HepG2 (cell line): Measurements from ENCODE around the gene ECHDC1. TPM values are rescaled to one million over a fixed set of nuclear protein-coding genes. Genes with fewer than 3 reads are reported as not detected.

Source experiments
- ATAC-seq: fragments of 200-7000 bp; cut with Tn5 transposase; 3 replicates; pipeline ENCODE4 v1.9.1; 2020; ENCODE audit warnings: mild to moderate bottlenecking, moderate library complexity
- BruUV-seq: library from RNA; stranded (reverse); fragments of 400-500 nt; replicated peaks from 2 replicates; lab custom pipeline; 2021; lab: Mats Ljungman, UMichigan
- CTCF ChIA-PET: fragments of 300-600 bp; formaldehyde crosslinking; extraction: SDS; loops from one replicate; lab custom pipeline; 2021; ENCODE audit warnings: low total read pairs, inconsistent platforms, low intra/inter-chr PET ratio; lab: Yijun Ruan, JAX
- POLR2A ChIA-PET: fragments of 350-600 bp; sonication (Branson Sonifier 250); formaldehyde crosslinking; loops from one replicate; lab custom pipeline; 2020; ENCODE audit warnings: antibody characterized with exemption, inconsistent platforms; lab: Yijun Ruan, JAX
- DNase-seq: peaks from one replicate; pipeline ENCODE4 v3.0.0-alpha.2; 2015; ENCODE audit warnings: low spot score
- FAIRE-seq: peaks from 3 replicates; lab custom pipeline; 2011; peaks lifted over from hg19 to GRCh38; lab: Jason Lieb, UNC
- H2AFZ ChIP-seq: one replicate; pipeline ENCODE4 v1.6.1; 2011; ENCODE audit warnings: low read length, inconsistent platforms
- H3K27ac ChIP-seq: fragments of 300-600 bp; 3 replicates; pipeline ENCODE4 v1.8.0; 2011; ENCODE audit warnings: mixed run types, mild to moderate bottlenecking, mixed read lengths, low read length, inconsistent platforms; ENCODE audit not compliant: insufficient read depth; ENCODE audit errors: extremely low read length
- H3K27me3 ChIP-seq, 2 experiments: fragments of 200-600 bp in 1 of 2; 2 replicates in 1 of 2; 3 replicates in 1 of 2; pipeline versions ENCODE4 v1.6.0 to v1.8.0; 2011; ENCODE audit warnings: low read length in 2 of 2, mild to moderate bottlenecking in 2 of 2, moderate library complexity in 2 of 2, inconsistent platforms in 1 of 2; ENCODE audit not compliant: insufficient read depth in 2 of 2, control insufficient read depth in 1 of 2
- H3K36me3 ChIP-seq, 2 experiments: fragments of 200-600 bp in 1 of 2; replicated peaks in 1 of 2; 2 replicates in 1 of 2; 3 replicates in 1 of 2; pipeline versions ENCODE4 v1.5.1 to v1.8.0; 2011; ENCODE audit warnings: low read length in 2 of 2, inconsistent platforms in 1 of 2; ENCODE audit not compliant: insufficient read depth in 2 of 2, control insufficient read depth in 1 of 2
- H3K4me1 ChIP-seq: 2 replicates; pipeline ENCODE4 v1.5.1; 2012; ENCODE audit warnings: low read length, inconsistent platforms; ENCODE audit not compliant: insufficient read depth
- H3K4me2 ChIP-seq: 2 replicates; pipeline ENCODE4 v1.6.0; 2011; ENCODE audit warnings: low read depth, low read length, inconsistent platforms
- H3K4me3 ChIP-seq, 3 experiments: fragments of 200-600 bp in 1 of 3; sonication (generic), shearing (Covaris generic) in 1 of 3; replicated peaks in 1 of 3; 2 replicates each; pipeline ENCODE4 v1.5.1; 2011 to 2016; ENCODE audit warnings: low read length in 3 of 3, inconsistent platforms in 2 of 3, low read depth in 2 of 3, mild to moderate bottlenecking in 2 of 3, control low read depth in 1 of 3, mixed read lengths in 1 of 3; ENCODE audit not compliant: insufficient read depth in 1 of 3
- H3K79me2 ChIP-seq: one replicate; pipeline ENCODE4 v1.6.1; 2011; ENCODE audit warnings: low read length, inconsistent platforms; ENCODE audit not compliant: insufficient read depth
- H3K9ac ChIP-seq: 2 replicates; pipeline ENCODE4 v1.6.0; 2011; ENCODE audit warnings: mild to moderate bottlenecking, low read depth, low read length, inconsistent platforms; ENCODE audit not compliant: insufficient read depth
- H3K9me3 ChIP-seq: 2 replicates; pipeline ENCODE4 v1.5.1; 2012; ENCODE audit warnings: mild to moderate bottlenecking, low read length
- H4K20me1 ChIP-seq: 2 replicates; pipeline ENCODE4 v1.6.0; 2011; ENCODE audit warnings: inconsistent platforms, mild to moderate bottlenecking, low read length, moderate library complexity; ENCODE audit not compliant: insufficient read depth
- HDAC1 ChIP-seq: sonication (generic); formaldehyde crosslinking; IDR thresholded peaks from 2 replicates; pipeline ENCODE4 v1.5.1; 2020; ENCODE audit warnings: mild to moderate bottlenecking, missing genetic modification reagents
- ISL2 ChIP-seq: sonication (generic); formaldehyde crosslinking; IDR thresholded peaks from 2 replicates; pipeline ENCODE4 v1.5.0; 2020; ENCODE audit warnings: missing genetic modification reagents
- KDM1A ChIP-seq: IDR thresholded peaks from 2 replicates; pipeline ENCODE4 v1.6.1; 2016; ENCODE audit warnings: missing compliant biosample characterization
- NFE2L2 ChIP-seq: fragments of 150-350 bp; IDR thresholded peaks from 2 replicates; pipeline ENCODE4 v1.6.1; 2014; ENCODE audit warnings: low read length
- WGBS: methylation state at CpG from one replicate; pipeline ENCODE4 v1.1.6; 2017; ENCODE audit warnings: low lambda C conversion rate; 5-methylcytosine and 5-hydroxymethylcytosine counted together
- in situ Hi-C: cut with HindIII; loops from 2 replicates; pipeline ENCODE4 v1.10.0; 2017; ENCODE audit warnings: low pct_unique_long_range_greater_than_20kb; ENCODE audit not compliant: extremely low pct_ligation_motif_present
- intact Hi-C: fragments of 100-400 bp; cut with micrococcal nuclease; formaldehyde crosslinking; loops from one replicate; pipeline ENCODE4 v1.10.0; 2022; ENCODE audit not compliant: unreplicated experiment
- polyA plus RNA-seq, 8 experiments: library from polyadenylated mRNA; depleted of rRNA in 3 of 8; stranded (reverse) in 7 of 8; unstranded in 1 of 8; fragments of >200 nt; fragmentation: Illumina TruSeq in 4 of 8; extraction: Trizol in 4 of 8; gene quantifications; 2 replicates each; pipeline versions ENCODE4 v1.2.1 to v1.2.3, GENCODE V29; 2011 to 2016; ENCODE audit warnings: low read depth in 4 of 8, missing spikeins in 1 of 8, mixed read lengths in 1 of 8; ENCODE audit not compliant: insufficient read depth in 1 of 8
- total RNA-seq, 5 experiments: library from RNA; depleted of rRNA; stranded (reverse); fragments of >200 nt; fragmentation: Illumina TruSeq; extraction: Trizol; gene quantifications; 2 replicates each; pipeline ENCODE4 v1.2.3, GENCODE V29; 2016; ENCODE audit warnings: low read depth in 1 of 5
- TF ChIP-seq, protein P1 (sequence below): sonication (generic); formaldehyde crosslinking; IDR thresholded peaks from 2 replicates; pipeline ENCODE4 v1.5.0; 2020; ENCODE audit warnings: mild to moderate bottlenecking, missing genetic modification reagents, borderline replicate concordance
- TF ChIP-seq, protein P2 (sequence below): sonication (generic); formaldehyde crosslinking; IDR thresholded peaks from 2 replicates; pipeline ENCODE4 v1.4.0; 2020; ENCODE audit warnings: missing genetic modification reagents, mild to moderate bottlenecking, borderline replicate concordance
- TF ChIP-seq, protein P3 (sequence below): sonication (generic); formaldehyde crosslinking; IDR thresholded peaks from 2 replicates; pipeline ENCODE4 v1.4.0; 2020; ENCODE audit warnings: missing genetic modification reagents, borderline replicate concordance
- TF ChIP-seq, protein P4 (sequence below): sonication (generic); formaldehyde crosslinking; IDR thresholded peaks from 2 replicates; pipeline ENCODE4 v1.8.0; 2022; ENCODE audit warnings: missing genetic modification reagents, mild to moderate bottlenecking, moderate library complexity, borderline replicate concordance
- TF ChIP-seq, protein P5 (sequence below): sonication (generic); formaldehyde crosslinking; conservative IDR thresholded peaks from 2 replicates; pipeline ENCODE4 v1.4.0; 2020; ENCODE audit warnings: mild to moderate bottlenecking, missing genetic modification reagents, moderate library complexity

The ECHDC1 gene
- total and polyA plus RNA-seq, 2 of the 13 experiments (the other 11 are each of a cell fraction or from before 2014, with no cell fraction given): 32.8 to 98.1 TPM

DNA sequence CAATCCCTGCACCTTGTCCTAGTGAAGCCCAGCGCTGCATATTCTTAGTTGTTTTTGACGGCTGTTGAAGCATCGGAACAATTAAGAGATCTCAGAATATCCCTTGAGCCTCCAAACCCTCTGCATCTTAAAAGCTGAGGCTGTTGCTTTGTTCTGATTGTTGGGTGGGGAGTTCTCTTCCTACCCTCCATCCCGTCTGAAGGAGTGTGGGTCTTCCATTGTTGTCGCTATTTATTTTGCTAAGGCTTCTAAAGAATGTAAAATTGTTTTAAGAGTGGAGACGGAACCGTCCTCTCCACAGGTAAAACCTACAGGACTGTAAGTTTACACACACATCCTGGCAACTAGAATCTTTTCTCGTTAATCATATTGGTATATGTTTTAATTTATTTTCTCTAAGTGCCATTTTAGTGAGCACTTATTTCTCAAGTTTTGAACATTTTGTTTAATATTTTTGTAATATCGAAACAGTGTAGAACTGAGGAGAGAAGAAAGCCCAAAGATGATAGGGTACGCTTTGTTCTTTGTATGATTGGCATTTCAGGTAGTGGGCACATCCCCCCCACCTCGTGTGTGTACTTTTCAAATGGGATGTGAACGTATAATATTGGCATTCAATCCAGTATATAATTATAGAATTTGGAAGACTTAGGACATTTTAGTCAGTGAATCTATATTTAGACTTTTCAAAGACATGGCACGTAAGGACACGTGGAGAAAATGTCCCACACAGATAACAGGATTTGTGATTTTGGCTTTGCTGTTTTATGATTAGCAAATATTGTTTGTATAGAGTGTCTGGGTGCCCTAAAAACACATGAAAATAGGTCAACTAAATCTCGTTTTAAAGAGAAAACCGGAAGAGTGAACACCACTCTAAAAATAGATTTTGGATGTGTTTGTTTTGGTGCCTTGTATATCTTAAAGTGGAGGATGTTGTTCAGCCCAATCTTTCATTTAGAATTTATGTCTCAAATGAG lies 75.5 kb downstream of the ECHDC1 start:
- FAIRE-seq: no peak
- peak overlapping the region; percentile 83 for H3K4me2 ChIP-seq
- no peaks in the 10 kb centered on the region; a peak in 1 of 5 replicates for H3K27me3 ChIP-seq
- H4K20me1 ChIP-seq: peaks cover 32% of the 10 kb centered on the region
- peak; percentile 12 for DNase-seq
- no peaks in the 10 kb centered on the region; a peak in 1 of 5 replicates for H3K36me3 ChIP-seq
- no peaks in the 10 kb centered on the region for H3K9me3 ChIP-seq
- POLR2A ChIA-PET: interaction anchor here (1.7 to 2.8 kb wide), 6 partner anchors 8 to 1478 kb away, joined by 7 to 37 read pairs (median 20); partner anchors contain the start of genes ECHDC1 and NCOA7
- peak overlapping the region; percentile 91 for H3K27ac ChIP-seq
- ATAC-seq: peak; percentile 1
- whole genome bisulfite sequencing: 1% methylated on average over 16 of the region's 16 CpGs
- H3K4me3 ChIP-seq: peak overlapping the region; percentile 87 to 97 (median 95)
- H3K4me1 ChIP-seq: peaks cover 41% of the 10 kb centered on the region
- no peak overlapping the region for H2AFZ ChIP-seq
- H3K9ac ChIP-seq: peak overlapping the region; percentile 93
- peaks cover 56% of the 10 kb centered on the region for H3K79me2 ChIP-seq
- BruUV-seq: TSS peak; percentile 51
- intact Hi-C loops: loop anchor here (2.0 kb wide), 1 partner anchor 73 kb away; no protein-coding TSS in a partner anchor
- in situ Hi-C loops: no loop called here
- CTCF ChIA-PET: no interaction called here
- no peak for TF ChIP-seq KDM1A
- TF ChIP-seq, protein P1, sequence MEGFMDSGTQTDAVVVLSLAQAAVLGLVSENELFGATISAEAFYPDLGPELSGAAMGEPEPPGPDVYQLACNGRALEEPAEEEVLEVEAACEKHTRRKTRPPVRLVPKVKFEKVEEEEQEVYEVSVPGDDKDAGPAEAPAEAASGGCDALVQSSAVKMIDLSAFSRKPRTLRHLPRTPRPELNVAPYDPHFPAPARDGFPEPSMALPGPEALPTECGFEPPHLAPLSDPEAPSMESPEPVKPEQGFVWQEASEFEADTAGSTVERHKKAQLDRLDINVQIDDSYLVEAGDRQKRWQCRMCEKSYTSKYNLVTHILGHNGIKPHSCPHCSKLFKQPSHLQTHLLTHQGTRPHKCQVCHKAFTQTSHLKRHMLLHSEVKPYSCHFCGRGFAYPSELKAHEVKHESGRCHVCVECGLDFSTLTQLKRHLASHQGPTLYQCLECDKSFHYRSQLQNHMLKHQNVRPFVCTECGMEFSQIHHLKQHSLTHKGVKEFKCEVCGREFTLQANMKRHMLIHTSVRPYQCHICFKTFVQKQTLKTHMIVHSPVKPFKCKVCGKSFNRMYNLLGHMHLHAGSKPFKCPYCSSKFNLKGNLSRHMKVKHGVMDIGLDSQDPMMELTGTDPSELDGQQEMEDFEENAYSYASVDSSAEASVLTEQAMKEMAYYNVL (CRISPR knock-in tag): no peak
- TF ChIP-seq, protein P2, sequence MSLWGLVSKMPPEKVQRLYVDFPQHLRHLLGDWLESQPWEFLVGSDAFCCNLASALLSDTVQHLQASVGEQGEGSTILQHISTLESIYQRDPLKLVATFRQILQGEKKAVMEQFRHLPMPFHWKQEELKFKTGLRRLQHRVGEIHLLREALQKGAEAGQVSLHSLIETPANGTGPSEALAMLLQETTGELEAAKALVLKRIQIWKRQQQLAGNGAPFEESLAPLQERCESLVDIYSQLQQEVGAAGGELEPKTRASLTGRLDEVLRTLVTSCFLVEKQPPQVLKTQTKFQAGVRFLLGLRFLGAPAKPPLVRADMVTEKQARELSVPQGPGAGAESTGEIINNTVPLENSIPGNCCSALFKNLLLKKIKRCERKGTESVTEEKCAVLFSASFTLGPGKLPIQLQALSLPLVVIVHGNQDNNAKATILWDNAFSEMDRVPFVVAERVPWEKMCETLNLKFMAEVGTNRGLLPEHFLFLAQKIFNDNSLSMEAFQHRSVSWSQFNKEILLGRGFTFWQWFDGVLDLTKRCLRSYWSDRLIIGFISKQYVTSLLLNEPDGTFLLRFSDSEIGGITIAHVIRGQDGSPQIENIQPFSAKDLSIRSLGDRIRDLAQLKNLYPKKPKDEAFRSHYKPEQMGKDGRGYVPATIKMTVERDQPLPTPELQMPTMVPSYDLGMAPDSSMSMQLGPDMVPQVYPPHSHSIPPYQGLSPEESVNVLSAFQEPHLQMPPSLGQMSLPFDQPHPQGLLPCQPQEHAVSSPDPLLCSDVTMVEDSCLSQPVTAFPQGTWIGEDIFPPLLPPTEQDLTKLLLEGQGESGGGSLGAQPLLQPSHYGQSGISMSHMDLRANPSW (CRISPR knock-in tag): no peak
- TF ChIP-seq, protein P3, sequence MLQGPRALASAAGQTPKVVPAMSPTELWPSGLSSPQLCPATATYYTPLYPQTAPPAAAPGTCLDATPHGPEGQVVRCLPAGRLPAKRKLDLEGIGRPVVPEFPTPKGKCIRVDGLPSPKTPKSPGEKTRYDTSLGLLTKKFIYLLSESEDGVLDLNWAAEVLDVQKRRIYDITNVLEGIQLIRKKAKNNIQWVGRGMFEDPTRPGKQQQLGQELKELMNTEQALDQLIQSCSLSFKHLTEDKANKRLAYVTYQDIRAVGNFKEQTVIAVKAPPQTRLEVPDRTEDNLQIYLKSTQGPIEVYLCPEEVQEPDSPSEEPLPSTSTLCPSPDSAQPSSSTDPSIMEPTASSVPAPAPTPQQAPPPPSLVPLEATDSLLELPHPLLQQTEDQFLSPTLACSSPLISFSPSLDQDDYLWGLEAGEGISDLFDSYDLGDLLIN (CRISPR knock-in tag): no peak
- 0 out of 2 replicates have a peak, but pooled peaks have one; percentile 6 for TF ChIP-seq HDAC1 (CRISPR knock-in tag)
- TF ChIP-seq, protein P4, sequence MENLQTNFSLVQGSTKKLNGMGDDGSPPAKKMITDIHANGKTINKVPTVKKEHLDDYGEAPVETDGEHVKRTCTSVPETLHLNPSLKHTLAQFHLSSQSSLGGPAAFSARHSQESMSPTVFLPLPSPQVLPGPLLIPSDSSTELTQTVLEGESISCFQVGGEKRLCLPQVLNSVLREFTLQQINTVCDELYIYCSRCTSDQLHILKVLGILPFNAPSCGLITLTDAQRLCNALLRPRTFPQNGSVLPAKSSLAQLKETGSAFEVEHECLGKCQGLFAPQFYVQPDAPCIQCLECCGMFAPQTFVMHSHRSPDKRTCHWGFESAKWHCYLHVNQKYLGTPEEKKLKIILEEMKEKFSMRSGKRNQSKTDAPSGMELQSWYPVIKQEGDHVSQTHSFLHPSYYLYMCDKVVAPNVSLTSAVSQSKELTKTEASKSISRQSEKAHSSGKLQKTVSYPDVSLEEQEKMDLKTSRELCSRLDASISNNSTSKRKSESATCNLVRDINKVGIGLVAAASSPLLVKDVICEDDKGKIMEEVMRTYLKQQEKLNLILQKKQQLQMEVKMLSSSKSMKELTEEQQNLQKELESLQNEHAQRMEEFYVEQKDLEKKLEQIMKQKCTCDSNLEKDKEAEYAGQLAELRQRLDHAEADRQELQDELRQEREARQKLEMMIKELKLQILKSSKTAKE (CRISPR knock-in tag): no peak
- TF ChIP-seq, protein P5, sequence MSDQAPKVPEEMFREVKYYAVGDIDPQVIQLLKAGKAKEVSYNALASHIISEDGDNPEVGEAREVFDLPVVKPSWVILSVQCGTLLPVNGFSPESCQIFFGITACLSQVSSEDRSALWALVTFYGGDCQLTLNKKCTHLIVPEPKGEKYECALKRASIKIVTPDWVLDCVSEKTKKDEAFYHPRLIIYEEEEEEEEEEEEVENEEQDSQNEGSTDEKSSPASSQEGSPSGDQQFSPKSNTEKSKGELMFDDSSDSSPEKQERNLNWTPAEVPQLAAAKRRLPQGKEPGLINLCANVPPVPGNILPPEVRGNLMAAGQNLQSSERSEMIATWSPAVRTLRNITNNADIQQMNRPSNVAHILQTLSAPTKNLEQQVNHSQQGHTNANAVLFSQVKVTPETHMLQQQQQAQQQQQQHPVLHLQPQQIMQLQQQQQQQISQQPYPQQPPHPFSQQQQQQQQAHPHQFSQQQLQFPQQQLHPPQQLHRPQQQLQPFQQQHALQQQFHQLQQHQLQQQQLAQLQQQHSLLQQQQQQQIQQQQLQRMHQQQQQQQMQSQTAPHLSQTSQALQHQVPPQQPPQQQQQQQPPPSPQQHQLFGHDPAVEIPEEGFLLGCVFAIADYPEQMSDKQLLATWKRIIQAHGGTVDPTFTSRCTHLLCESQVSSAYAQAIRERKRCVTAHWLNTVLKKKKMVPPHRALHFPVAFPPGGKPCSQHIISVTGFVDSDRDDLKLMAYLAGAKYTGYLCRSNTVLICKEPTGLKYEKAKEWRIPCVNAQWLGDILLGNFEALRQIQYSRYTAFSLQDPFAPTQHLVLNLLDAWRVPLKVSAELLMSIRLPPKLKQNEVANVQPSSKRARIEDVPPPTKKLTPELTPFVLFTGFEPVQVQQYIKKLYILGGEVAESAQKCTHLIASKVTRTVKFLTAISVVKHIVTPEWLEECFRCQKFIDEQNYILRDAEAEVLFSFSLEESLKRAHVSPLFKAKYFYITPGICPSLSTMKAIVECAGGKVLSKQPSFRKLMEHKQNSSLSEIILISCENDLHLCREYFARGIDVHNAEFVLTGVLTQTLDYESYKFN: no peak
- TF ChIP-seq NFE2L2: no peak
- no peak for TF ChIP-seq ISL2
